ENCODE measurements around the gene EFNA5. TPM values are rescaled to one million over a fixed set of nuclear protein-coding genes. Genes with fewer than 3 reads are reported as not detected.

Gene EFNA5
- total and polyA plus RNA-seq, 2 of the 8 experiments (the other 6 are each of a cell fraction or from before 2014, with no cell fraction given): 9.6 to 21.8 TPM

DNA sequence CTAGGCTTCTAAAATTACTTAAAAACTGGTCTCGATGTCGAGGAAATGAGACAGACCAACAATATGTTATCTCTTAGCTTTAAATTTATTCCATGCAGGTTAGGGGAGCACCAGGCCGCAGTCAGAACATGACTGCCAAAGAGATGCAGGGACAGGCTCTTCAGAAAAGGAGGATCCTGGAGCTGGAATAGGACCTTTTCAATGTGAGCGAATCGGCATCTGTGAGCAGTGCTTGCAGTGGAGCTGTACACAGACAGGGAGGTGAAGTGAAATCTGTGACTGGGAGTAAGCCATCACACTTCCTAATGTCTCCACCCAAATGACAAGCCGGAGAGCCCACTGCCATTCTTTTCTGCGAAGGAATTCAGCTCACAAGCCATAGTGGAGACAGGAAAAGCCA, 78.2 kb downstream of the EFNA5 start:
- Histone ChIP-seq H3K36me3 (ENCODE audit: control insufficient read depth in 2 of 4, insufficient read depth in 4 of 4, low read length in 3 of 4) (no peaks in the 10 kb centered on the region), H3K14ac (ENCODE audit: insufficient read length) (no peak overlapping the region), H2AK5ac (ENCODE audit: low read depth, low read length) (no peak overlapping the region), H3K4me2 (ENCODE audit: insufficient read depth in 1 of 2, low read depth in 2 of 2, low read length in 2 of 2) (no peak overlapping the region), H4K5ac (ENCODE audit: insufficient read length, low read depth, low read length) (no peak overlapping the region), H4K8ac (ENCODE audit: extremely low read depth, insufficient read depth, low read length) (no peak overlapping the region), H3K79me2 (ENCODE audit: control insufficient read depth in 1 of 2, insufficient read depth in 2 of 2, low read length in 2 of 2) (0 out of 4 replicates have a peak, but pooled peaks cover 0 to 3% of the 10 kb centered on the region in 2 experiments), H4K91ac (replicated peaks; ENCODE audit: insufficient read length, low read length) (no peak overlapping the region), H3K9ac (replicated peaks in 1 of 4; ENCODE audit: extremely low read depth in 1 of 4, low read depth in 3 of 4, low read length in 3 of 4) (no peak overlapping the region), H3K9me3 (ENCODE audit: insufficient read depth in 2 of 2, low read depth in 1 of 2, low read length in 1 of 2) (no peaks in the 10 kb centered on the region), H3K4ac (replicated peaks; ENCODE audit: insufficient read length, low read depth, low read length) (no peak overlapping the region), H3K4me3 (ENCODE audit: extremely low read depth in 1 of 4, insufficient read depth in 2 of 4, low read depth in 3 of 4, low read length in 4 of 4) (no peak overlapping the region), H3K56ac (replicated peaks; ENCODE audit: insufficient read length, low read depth, low read length) (no peak overlapping the region), H2BK12ac (ENCODE audit: low read depth, low read length) (0 out of 2 replicates have a peak overlapping the region, but pooled peaks have one; percentile 53), H2BK15ac (ENCODE audit: low read length) (no peak overlapping the region; the same call in 1 of the 2 replicates), H3K79me1 (ENCODE audit: low read depth, low read length) (no peaks in the 10 kb centered on the region), H2AFZ (ENCODE audit: low read length) (no peak overlapping the region), H3K27me3 (replicated peaks in 1 of 4; ENCODE audit: control insufficient read depth in 3 of 4, extremely low read depth in 1 of 4, insufficient read depth in 3 of 4, low read length in 3 of 4) (no peaks in the 10 kb centered on the region), H2BK5ac (ENCODE audit: low read depth, low read length) (no peak overlapping the region), H3K23ac (ENCODE audit: insufficient read length) (no peak overlapping the region), H3K4me1 (replicated peaks in 1 of 4; ENCODE audit: control insufficient read depth in 3 of 4, insufficient read depth in 4 of 4, low read length in 3 of 4) (peaks cover 0 to 12% (median 8%) of the 10 kb centered on the region in 4 experiments; a peak in 5 of 7 replicates), H3K23me2 (ENCODE audit: low read depth, low read length) (no peaks in the 10 kb centered on the region), H2BK120ac (replicated peaks; ENCODE audit: low read depth, low read length) (no peak overlapping the region), H4K20me1 (replicated peaks in 1 of 2; ENCODE audit: control insufficient read depth in 1 of 2, insufficient read depth in 2 of 2, low read length in 2 of 2) (peaks cover 0 to 2% of the 10 kb centered on the region in 2 experiments), H3K27ac (ENCODE audit: low read depth, low read length) (no peak overlapping the region), H3K18ac (ENCODE audit: extremely low read depth, low read length) (no peak overlapping the region; the same call in 1 of the 2 replicates), H2BK20ac (ENCODE audit: low read length) (0 out of 2 replicates have a peak overlapping the region, but pooled peaks have one; percentile 44)
- WGBS, 2 experiments (ENCODE audit: extremely low coverage in 1 of 2, insufficient coverage in 1 of 2, insufficient read length in 1 of 2, insufficient replicate concordance in 2 of 2, low coverage in 1 of 2, low lambda C conversion rate in 2 of 2, missing lambda C conversion rate in 1 of 2): 91% methylated on average over 7 of the region's 7 CpGs; no CpG with 5 or more reads in 1 of the 2 experiments
- ChIA-PET POLR2A (ENCODE audit: partially characterized antibody) (no interaction called here), CTCF (ENCODE audit: partially characterized antibody) (interaction anchor here (0.9 to 2.4 kb wide), 4 partner anchors 8 to 21 kb away, joined by 4 to 8 read pairs (median 4); no protein-coding TSS in a partner anchor)
- FAIRE-seq (no peak), DNase-seq (ENCODE audit: low read depth in 1 of 2, low spot score in 2 of 2) (no peak)
- TF ChIP-seq YY1 (IDR thresholded peaks at IDR 0.05; ENCODE audit: low read depth, low read length): no peak
- no peak for TF ChIP-seq BACH1 (IDR thresholded peaks at IDR 0.05; ENCODE audit: low read length)
- no peak for TF ChIP-seq CHD2 (IDR thresholded peaks at IDR 0.05; ENCODE audit: low read length)
- TF ChIP-seq MAFK (IDR thresholded peaks at IDR 0.05; ENCODE audit: low read depth, low read length): no peak
- no peak for TF ChIP-seq ZNF274 (IDR thresholded peaks at IDR 0.05; ENCODE audit: borderline replicate concordance, extremely low read depth, low read length)
- TF ChIP-seq SRF (IDR thresholded peaks at IDR 0.05; ENCODE audit: low read depth, low read length): no peak
- no peak for TF ChIP-seq SP4 (IDR thresholded peaks at IDR 0.05; ENCODE audit: low read length)
- no peak for TF ChIP-seq SIRT6 (IDR thresholded peaks at IDR 0.05; ENCODE audit: low read length)
- TF ChIP-seq RAD21 (IDR thresholded peaks at IDR 0.05 in 1 of 2, conservative IDR thresholded peaks at IDR 0.05 in 1 of 2; ENCODE audit: low read depth in 2 of 2, low read length in 2 of 2): no peak

Measured in H1 (cell line).